Neural progenitor cell (in vitro differentiated cells): ENCODE results near the gene CHI3L2. TPM values are rescaled to one million over a fixed set of nuclear protein-coding genes. Genes with fewer than 3 reads are reported as not detected.

ENCODE experiments used
- DNase-seq: peaks from one replicate; pipeline ENCODE4 v3.0.0-alpha.2; 2016; ENCODE audit warnings: low spot score
- H2AFZ ChIP-seq: fragments of 200-600 bp; sonication (generic); replicated peaks from 2 replicates; pipeline ENCODE4 v1.6.1; 2016; ENCODE audit warnings: antibody characterized with exemption
- H3F3A ChIP-seq: fragments of 200-600 bp; sonication (generic); 2 replicates; pipeline ENCODE4 v1.6.1; 2016; ENCODE audit warnings: antibody characterized with exemption, low read depth
- H3K27ac ChIP-seq: fragments of 200-600 bp; sonication (generic); 2 replicates; pipeline ENCODE4 v1.5.1; 2016; ENCODE audit warnings: mild to moderate bottlenecking
- H3K27me3 ChIP-seq: fragments of 200-600 bp; sonication (generic); 2 replicates; pipeline ENCODE4 v1.6.1; 2016; ENCODE audit warnings: mild to moderate bottlenecking, moderate library complexity
- H3K36me3 ChIP-seq: fragments of 200-600 bp; sonication (generic); 2 replicates; pipeline ENCODE4 v1.5.1; 2016
- H3K4me1 ChIP-seq: fragments of 200-600 bp; sonication (generic); 2 replicates; pipeline ENCODE4 v1.6.1; 2016; ENCODE audit warnings: mixed run types
- H3K4me2 ChIP-seq: fragments of 200-600 bp; sonication (generic); 2 replicates; pipeline ENCODE4 v1.6.1; 2016
- H3K4me3 ChIP-seq: fragments of 200-600 bp; sonication (generic); 2 replicates; pipeline ENCODE4 v1.5.1; 2016
- H3K79me2 ChIP-seq: fragments of 200-600 bp; sonication (generic); 2 replicates; pipeline ENCODE4 v1.6.1; 2016; ENCODE audit warnings: low read depth
- H3K9ac ChIP-seq: fragments of 200-600 bp; sonication (generic); 2 replicates; pipeline ENCODE4 v1.6.1; 2016
- H3K9me3 ChIP-seq: fragments of 200-600 bp; sonication (generic); 2 replicates; pipeline ENCODE4 v1.5.1; 2016; ENCODE audit warnings: low read depth
- H4K20me1 ChIP-seq: fragments of 200-600 bp; sonication (generic); 2 replicates; pipeline ENCODE4 v1.6.1; 2016; ENCODE audit warnings: low read depth
- H3K27ac Mint-ChIP-seq: 3 replicates; pipeline ENCODE4 v1.8.0; 2021; ENCODE audit warnings: mixed read lengths
- H3K27me3 Mint-ChIP-seq: 2 replicates; pipeline ENCODE4 v1.8.0; 2022; ENCODE audit warnings: low read depth, mild to moderate bottlenecking, inconsistent platforms, moderate library complexity, mixed read lengths; ENCODE audit not compliant: insufficient read depth
- H3K36me3 Mint-ChIP-seq: 3 replicates; pipeline ENCODE4 v1.8.0; 2021; ENCODE audit warnings: mixed read lengths
- H3K4me1 Mint-ChIP-seq: 3 replicates; pipeline ENCODE4 v1.8.0; 2021; ENCODE audit warnings: mixed read lengths
- H3K4me3 Mint-ChIP-seq: 3 replicates; pipeline ENCODE4 v1.8.0; 2021; ENCODE audit warnings: mild to moderate bottlenecking, moderate library complexity, mixed read lengths
- H3K9me3 Mint-ChIP-seq: 3 replicates; pipeline ENCODE4 v1.8.0; 2020; ENCODE audit warnings: mixed read lengths
- EZH2 ChIP-seq: fragments of 200-600 bp; sonication (generic); IDR thresholded peaks from 2 replicates; pipeline ENCODE4 v1.6.1; 2017; ENCODE audit warnings: antibody characterized with exemption, mild to moderate bottlenecking, moderate library complexity
- EZH2phosphoT487 ChIP-seq: fragments of 200-600 bp; sonication (generic); IDR thresholded peaks from 2 replicates; pipeline ENCODE4 v1.6.1; 2017; ENCODE audit warnings: antibody characterized with exemption
- total RNA-seq: library from RNA; depleted of rRNA; stranded (reverse); fragments of >200 nt; gene quantifications from 2 replicates; pipeline ENCODE4 v1.2.3, GENCODE V29; 2015; ENCODE audit warnings: low replicate concordance
- TF ChIP-seq, protein P1 (sequence below): fragments of 200-600 bp; sonication (generic); IDR thresholded peaks from 2 replicates; pipeline ENCODE4 v1.5.1; 2017; ENCODE audit warnings: antibody characterized with exemption, mild to moderate bottlenecking

CHI3L2 gene
- total RNA-seq, 1 donor from 2014 or later, result not detected

DNA sequence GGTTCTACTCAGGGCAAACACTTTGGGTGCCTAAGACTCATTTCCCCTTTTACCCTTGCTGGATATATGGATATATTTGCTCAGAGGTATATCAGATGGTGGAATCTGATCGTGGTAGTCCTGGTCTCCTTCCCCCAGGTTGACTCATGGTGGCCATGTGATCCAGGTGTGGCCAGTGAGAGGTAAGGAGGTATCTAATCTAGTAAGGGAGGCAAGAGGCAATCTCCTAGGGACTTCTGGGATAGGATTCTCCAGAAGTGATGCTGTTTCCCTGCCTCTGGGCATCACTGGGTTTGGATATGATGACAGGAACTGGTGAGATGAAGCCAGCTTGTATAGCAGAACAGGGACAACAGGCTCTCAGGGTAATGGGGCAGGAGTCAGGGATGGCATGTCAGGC lies 18.6 kb upstream of the CHI3L2 start:
- peaks cover 20% of the 10 kb centered on the region for H3K27me3 Mint-ChIP-seq
- H3K9me3 Mint-ChIP-seq, result no peaks in the 10 kb centered on the region
- no peak for TF ChIP-seq EZH2phosphoT487
- TF ChIP-seq, protein P1, sequence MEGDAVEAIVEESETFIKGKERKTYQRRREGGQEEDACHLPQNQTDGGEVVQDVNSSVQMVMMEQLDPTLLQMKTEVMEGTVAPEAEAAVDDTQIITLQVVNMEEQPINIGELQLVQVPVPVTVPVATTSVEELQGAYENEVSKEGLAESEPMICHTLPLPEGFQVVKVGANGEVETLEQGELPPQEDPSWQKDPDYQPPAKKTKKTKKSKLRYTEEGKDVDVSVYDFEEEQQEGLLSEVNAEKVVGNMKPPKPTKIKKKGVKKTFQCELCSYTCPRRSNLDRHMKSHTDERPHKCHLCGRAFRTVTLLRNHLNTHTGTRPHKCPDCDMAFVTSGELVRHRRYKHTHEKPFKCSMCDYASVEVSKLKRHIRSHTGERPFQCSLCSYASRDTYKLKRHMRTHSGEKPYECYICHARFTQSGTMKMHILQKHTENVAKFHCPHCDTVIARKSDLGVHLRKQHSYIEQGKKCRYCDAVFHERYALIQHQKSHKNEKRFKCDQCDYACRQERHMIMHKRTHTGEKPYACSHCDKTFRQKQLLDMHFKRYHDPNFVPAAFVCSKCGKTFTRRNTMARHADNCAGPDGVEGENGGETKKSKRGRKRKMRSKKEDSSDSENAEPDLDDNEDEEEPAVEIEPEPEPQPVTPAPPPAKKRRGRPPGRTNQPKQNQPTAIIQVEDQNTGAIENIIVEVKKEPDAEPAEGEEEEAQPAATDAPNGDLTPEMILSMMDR, result no peak
- no peak for TF ChIP-seq EZH2
- DNase-seq, result no peak
- H3K4me1 Mint-ChIP-seq, result peaks cover 2% of the 10 kb centered on the region
- no peaks in the 10 kb centered on the region for H3K36me3 Mint-ChIP-seq
- Histone ChIP-seq H2AFZ (no peak overlapping the region), H3K36me3 (no peaks in the 10 kb centered on the region), H4K20me1 (no peaks in the 10 kb centered on the region), H3K9me3 (no peaks in the 10 kb centered on the region), H3K4me1 (peaks cover 3% of the 10 kb centered on the region), H3K27ac (no peak overlapping the region), H3F3A (no peaks in the 10 kb centered on the region), H3K27me3 (peaks cover 21% of the 10 kb centered on the region), H3K4me3 (no peak overlapping the region), H3K79me2 (no peaks in the 10 kb centered on the region), H3K9ac (no peak overlapping the region), H3K4me2 (no peak overlapping the region)
- H3K27ac Mint-ChIP-seq, result no peak overlapping the region
- H3K4me3 Mint-ChIP-seq, result no peak overlapping the region

GRCh38 chr1:111209622-111210021 lies 17.9 kb upstream of the CHI3L2 start:
- Mint-ChIP-seq H3K4me1 (peaks cover 2% of the 10 kb centered on the region), H3K27ac (no peak overlapping the region), H3K36me3 (no peaks in the 10 kb centered on the region), H3K4me3 (no peak overlapping the region), H3K9me3 (no peaks in the 10 kb centered on the region), H3K27me3 (peaks cover 18% of the 10 kb centered on the region)
- H3K4me3 ChIP-seq, result no peak overlapping the region
- no peak overlapping the region for H2AFZ ChIP-seq
- H3K9me3 ChIP-seq, result no peaks in the 10 kb centered on the region
- no peaks in the 10 kb centered on the region for H3F3A ChIP-seq
- no peak overlapping the region for H3K27ac ChIP-seq
- no peak overlapping the region for H3K4me2 ChIP-seq
- peaks cover 9% of the 10 kb centered on the region for H3K4me1 ChIP-seq
- peaks cover 14% of the 10 kb centered on the region for H3K27me3 ChIP-seq
- DNase-seq, result no peak
- H3K79me2 ChIP-seq, result no peaks in the 10 kb centered on the region
- no peaks in the 10 kb centered on the region for H3K36me3 ChIP-seq
- TF ChIP-seq EZH2 (no peak), EZH2phosphoT487 (no peak)
- TF ChIP-seq, protein P1, result no peak
- no peak overlapping the region for H3K9ac ChIP-seq
- no peaks in the 10 kb centered on the region for H4K20me1 ChIP-seq

- H3K79me2 ChIP-seq, result no peaks in the 10 kb centered on the region
- H3K9me3 ChIP-seq, result no peaks in the 10 kb centered on the region
- no peak overlapping the region for H3K9ac ChIP-seq
- peaks cover 8% of the 10 kb centered on the region for H3K27me3 Mint-ChIP-seq
- H3K36me3 Mint-ChIP-seq, result no peaks in the 10 kb centered on the region
- no peak overlapping the region for H2AFZ ChIP-seq
- TF ChIP-seq EZH2 (no peak), EZH2phosphoT487 (no peak)
- TF ChIP-seq, protein P1, result no peak
- H3K4me2 ChIP-seq, result no peak overlapping the region
- no peak for DNase-seq
- peaks cover 17% of the 10 kb centered on the region for H3K4me1 ChIP-seq
- H4K20me1 ChIP-seq, result no peaks in the 10 kb centered on the region
- no peaks in the 10 kb centered on the region for H3K27me3 ChIP-seq
- H3F3A ChIP-seq, result no peaks in the 10 kb centered on the region
- H3K27ac ChIP-seq, result no peak overlapping the region
- H3K4me3 ChIP-seq, result no peak overlapping the region
- H3K4me1 Mint-ChIP-seq, result peaks cover 2% of the 10 kb centered on the region
- H3K27ac Mint-ChIP-seq, result no peak overlapping the region
- no peak overlapping the region for H3K4me3 Mint-ChIP-seq
- H3K36me3 ChIP-seq, result no peaks in the 10 kb centered on the region
- H3K9me3 Mint-ChIP-seq, result no peaks in the 10 kb centered on the region
Measured at GRCh38 chr1:111211921-111212320, 15.6 kb upstream of the CHI3L2 start.
